Keratinocyte (primary cell): ENCODE results near the gene CYP4F22. TPM values are rescaled to one million over a fixed set of nuclear protein-coding genes. Genes with fewer than 3 reads are reported as not detected.

Experiments used
- DNase-seq: peaks from one replicate; pipeline ENCODE4 v3.0.0-alpha.2; 2011; ENCODE audit warnings: low read depth, missing footprints, low spot score
- FAIRE-seq: peaks from 2 replicates; lab custom pipeline; 2011; peaks lifted over from hg19 to GRCh38; lab: Jason Lieb, UNC
- H2AFZ ChIP-seq: 2 replicates; pipeline ENCODE4 v1.6.0; 2012; ENCODE audit warnings: low read length, control low read depth, inconsistent platforms; ENCODE audit not compliant: control insufficient read depth
- H3K27ac ChIP-seq: 2 replicates; pipeline ENCODE4 v1.5.1; 2011; ENCODE audit warnings: low read length; ENCODE audit not compliant: control insufficient read depth, insufficient read depth
- H3K27me3 ChIP-seq: 3 replicates; pipeline ENCODE4 v1.6.0; 2011; ENCODE audit warnings: low read length; ENCODE audit not compliant: control insufficient read depth, insufficient read depth; ENCODE audit errors: extremely low read depth
- H3K36me3 ChIP-seq, 2 experiments: 2 replicates in 1 of 2; 3 replicates in 1 of 2; pipeline ENCODE4 v1.5.1; 2011; ENCODE audit warnings: low read length in 2 of 2, mild to moderate bottlenecking in 1 of 2; ENCODE audit not compliant: control insufficient read depth in 2 of 2, insufficient read depth in 2 of 2; ENCODE audit errors: extremely low read depth in 1 of 2
- H3K4me1 ChIP-seq: 3 replicates; pipeline ENCODE4 v1.5.1; 2011; ENCODE audit warnings: low read length; ENCODE audit not compliant: control insufficient read depth, insufficient read depth; ENCODE audit errors: extremely low read depth
- H3K4me2 ChIP-seq: 3 replicates; pipeline ENCODE4 v1.6.0; 2011; ENCODE audit warnings: low read depth, low read length; ENCODE audit not compliant: control insufficient read depth, insufficient read depth; ENCODE audit errors: extremely low read depth
- H3K4me3 ChIP-seq, 3 experiments: fragments of 200-600 bp in 1 of 3; sonication (generic) in 1 of 3; 2 replicates in 2 of 3; 3 replicates in 1 of 3; pipeline ENCODE4 v1.5.1; 2011 to 2016; ENCODE audit warnings: low read length in 3 of 3, mild to moderate bottlenecking in 3 of 3, control low read depth in 2 of 3, inconsistent platforms in 1 of 3, low read depth in 1 of 3, mixed read lengths in 1 of 3, mixed run types in 1 of 3, moderate library complexity in 1 of 3; ENCODE audit not compliant: control insufficient read depth in 2 of 3, insufficient read depth in 2 of 3; ENCODE audit errors: extremely low read depth in 1 of 3
- H3K79me2 ChIP-seq: 2 replicates; pipeline ENCODE4 v1.6.0; 2012; ENCODE audit warnings: low read length; ENCODE audit not compliant: control insufficient read depth, insufficient read depth
- H3K9ac ChIP-seq: 3 replicates; pipeline ENCODE4 v1.6.0; 2011; ENCODE audit warnings: low read length; ENCODE audit not compliant: control insufficient read depth, insufficient read depth; ENCODE audit errors: extremely low read depth
- H3K9me1 ChIP-seq: 3 replicates; pipeline ENCODE4 v1.6.0; 2011; ENCODE audit warnings: low read length; ENCODE audit not compliant: control insufficient read depth, insufficient read depth; ENCODE audit errors: extremely low read depth
- H3K9me3 ChIP-seq: 2 replicates; pipeline ENCODE4 v1.5.1; 2012; ENCODE audit warnings: low read depth, low read length; ENCODE audit not compliant: control insufficient read depth
- H4K20me1 ChIP-seq: 3 replicates; pipeline ENCODE4 v1.6.0; 2011; ENCODE audit warnings: low read length; ENCODE audit not compliant: control insufficient read depth, insufficient read depth; ENCODE audit errors: extremely low read depth
- CTCF ChIP-seq, 3 experiments: IDR thresholded peaks in 1 of 3; conservative IDR thresholded peaks in 1 of 3; optimal IDR thresholded peaks in 1 of 3; 2 replicates in 2 of 3; 3 replicates in 1 of 3; pipeline versions ENCODE3 to v1.5.1; 2011; ENCODE audit warnings: low read length in 3 of 3, mild to moderate bottlenecking in 3 of 3, moderate library complexity in 2 of 3, control low read depth in 1 of 3, inconsistent platforms in 1 of 3; ENCODE audit not compliant: insufficient read depth in 2 of 3; ENCODE audit errors: extremely low read depth in 1 of 3
- EZH2 ChIP-seq: IDR thresholded peaks from one replicate; pipeline ENCODE4 v1.6.1; 2012; ENCODE audit warnings: inconsistent platforms, mild to moderate bottlenecking, low read length, moderate library complexity
- dilution Hi-C: fragments of 300-500 bp; cut with MboI; formaldehyde crosslinking; loops from one replicate; pipeline ENCODE4 v1.7.0; 2020; ENCODE audit warnings: low sequenced_read_pairs; ENCODE audit not compliant: extremely low pct_ligation_motif_present
- polyA plus RNA-seq, 5 experiments: library from polyadenylated mRNA; depleted of rRNA in 3 of 5; stranded (reverse) in 3 of 5; stranded (forward) in 1 of 5; unstranded in 1 of 5; fragments of >200 nt; gene quantifications; 1 replicate in 1 of 5; 2 replicates in 3 of 5; 3 replicates in 1 of 5; pipeline versions ENCODE4 v1.2.1 to v1.2.3, GENCODE V29; 2011 to 2012; ENCODE audit warnings: missing spikeins in 2 of 5, low read depth in 1 of 5, low replicate concordance in 1 of 5

The CYP4F22 gene
- polyA plus RNA-seq, 1 donor (not counting 4 experiments of a cell fraction or from before 2014, with no cell fraction given), result 0.43 TPM

GRCh38 chr19:15576526-15577156, 68.3 kb downstream of the CYP4F22 start:
- Histone ChIP-seq H3K79me2 (no peaks in the 10 kb centered on the region), H3K4me2 (no peak overlapping the region), H3K27ac (no peak overlapping the region), H3K4me3 (no peak overlapping the region), H3K9me3 (no peaks in the 10 kb centered on the region), H3K4me1 (no peaks in the 10 kb centered on the region), H4K20me1 (no peaks in the 10 kb centered on the region), H3K9me1 (no peaks in the 10 kb centered on the region), H3K27me3 (no peaks in the 10 kb centered on the region), H2AFZ (no peak overlapping the region), H3K36me3 (no peaks in the 10 kb centered on the region), H3K9ac (no peak overlapping the region)
- dilution Hi-C loops, result no loop called here
- no peak for FAIRE-seq
- no peak for TF ChIP-seq EZH2
- TF ChIP-seq CTCF (optimal IDR thresholded peaks at IDR 0.05 in 1 of 3, IDR thresholded peaks at IDR 0.05 in 1 of 3, conservative IDR thresholded peaks at IDR 0.05 in 1 of 3; ENCODE audit: extremely low read depth in 1 of 3, insufficient read depth in 2 of 3, low read length in 3 of 3), result no peak
- DNase-seq, result no peak

- DNase-seq, result no peak
- Histone ChIP-seq H4K20me1 (no peaks in the 10 kb centered on the region), H3K9me1 (no peaks in the 10 kb centered on the region), H3K27ac (no peak overlapping the region), H3K9ac (no peak overlapping the region), H3K36me3 (no peaks in the 10 kb centered on the region), H3K4me1 (no peaks in the 10 kb centered on the region), H3K9me3 (no peaks in the 10 kb centered on the region), H2AFZ (no peak overlapping the region), H3K4me3 (no peak overlapping the region), H3K4me2 (no peak overlapping the region), H3K79me2 (no peaks in the 10 kb centered on the region), H3K27me3 (no peaks in the 10 kb centered on the region)
- no peak for FAIRE-seq
- TF ChIP-seq EZH2, result no peak
- TF ChIP-seq CTCF (optimal IDR thresholded peaks at IDR 0.05 in 1 of 3, IDR thresholded peaks at IDR 0.05 in 1 of 3, conservative IDR thresholded peaks at IDR 0.05 in 1 of 3; ENCODE audit: extremely low read depth in 1 of 3, insufficient read depth in 2 of 3, low read length in 3 of 3), result no peak
- dilution Hi-C loops, result no loop called here
Measured at GRCh38 chr19:15577184-15577771, 69.0 kb downstream of the CYP4F22 start.
